HepG2 (cell line): Measurements from ENCODE around the gene NDUFS7. TPM values are rescaled to one million over a fixed set of nuclear protein-coding genes. Genes with fewer than 3 reads are reported as not detected.

ENCODE experiments used
- AGO2 ChIP-seq: fragments of 200-400 bp; formaldehyde crosslinking; optimal IDR thresholded peaks from 2 replicates; pipeline ENCODE3; 2017; ENCODE audit warnings: mild to moderate bottlenecking, low read depth, low read length, moderate library complexity
- KDM5A ChIP-seq: fragments of 200-600 bp; sonication (generic); IDR thresholded peaks from 2 replicates; pipeline ENCODE4 v1.7.0; 2018; ENCODE audit warnings: antibody characterized with exemption, mild to moderate bottlenecking, low read length, borderline replicate concordance
- SPEN ChIP-seq: sonication (generic); formaldehyde crosslinking; IDR thresholded peaks from 2 replicates; pipeline ENCODE4 v1.5.1; 2020; ENCODE audit warnings: low read depth, mild to moderate bottlenecking, missing genetic modification reagents
- TAF15 ChIP-seq: fragments of 200-400 bp; formaldehyde crosslinking; IDR thresholded peaks from one replicate; pipeline ENCODE4 v1.6.1; 2018; ENCODE audit warnings: mild to moderate bottlenecking, low read depth, low read length; ENCODE audit not compliant: poor library complexity, severe bottlenecking
- ZC3H13 ChIP-seq: sonication (generic); formaldehyde crosslinking; IDR thresholded peaks from 2 replicates; pipeline ENCODE4 v1.8.1; 2023; ENCODE audit warnings: mild to moderate bottlenecking, missing genetic modification reagents, moderate library complexity
- ZNF34 ChIP-seq: sonication (generic); formaldehyde crosslinking; IDR thresholded peaks from 2 replicates; pipeline ENCODE4 v1.4.0; 2020; ENCODE audit warnings: mild to moderate bottlenecking, missing genetic modification reagents, borderline replicate concordance
- ZNF687 ChIP-seq: sonication (generic); formaldehyde crosslinking; IDR thresholded peaks from 2 replicates; pipeline ENCODE4 v1.5.1; 2020; ENCODE audit warnings: mild to moderate bottlenecking, missing genetic modification reagents, moderate library complexity
- ZNF768 ChIP-seq: sonication (generic); formaldehyde crosslinking; IDR thresholded peaks from 2 replicates; pipeline ENCODE4 v1.4.0; 2020; ENCODE audit warnings: missing genetic modification reagents
- polyA plus RNA-seq, 8 experiments: library from polyadenylated mRNA; depleted of rRNA in 3 of 8; stranded (reverse) in 7 of 8; unstranded in 1 of 8; fragments of >200 nt; fragmentation: Illumina TruSeq in 4 of 8; extraction: Trizol in 4 of 8; gene quantifications; 2 replicates each; pipeline versions ENCODE4 v1.2.1 to v1.2.3, GENCODE V29; 2011 to 2016; ENCODE audit warnings: low read depth in 4 of 8, missing spikeins in 1 of 8, mixed read lengths in 1 of 8; ENCODE audit not compliant: insufficient read depth in 1 of 8
- total RNA-seq, 5 experiments: library from RNA; depleted of rRNA; stranded (reverse); fragments of >200 nt; fragmentation: Illumina TruSeq; extraction: Trizol; gene quantifications; 2 replicates each; pipeline ENCODE4 v1.2.3, GENCODE V29; 2016; ENCODE audit warnings: low read depth in 1 of 5
- TF ChIP-seq, protein P1 (sequence below): sonication (generic); formaldehyde crosslinking; IDR thresholded peaks from 2 replicates; pipeline ENCODE4 v1.4.0; 2020; ENCODE audit warnings: missing genetic modification reagents
- TF ChIP-seq, protein P2 (sequence below), 2 experiments: fragments of 450-650 bp in 1 of 2; sonication (generic) in 1 of 2; formaldehyde crosslinking in 1 of 2; IDR thresholded peaks; 2 replicates each; pipeline versions ENCODE4 v1.6.1 to v1.8.0; 2016 to 2022; ENCODE audit warnings: antibody characterized with exemption in 1 of 2, mild to moderate bottlenecking in 1 of 2, missing genetic modification reagents in 1 of 2

The NDUFS7 gene
- total and polyA plus RNA-seq, 2 of the 13 experiments (the other 11 are each of a cell fraction or from before 2014, with no cell fraction given): 34.3 to 66.9 TPM

- TF ChIP-seq, protein P1, sequence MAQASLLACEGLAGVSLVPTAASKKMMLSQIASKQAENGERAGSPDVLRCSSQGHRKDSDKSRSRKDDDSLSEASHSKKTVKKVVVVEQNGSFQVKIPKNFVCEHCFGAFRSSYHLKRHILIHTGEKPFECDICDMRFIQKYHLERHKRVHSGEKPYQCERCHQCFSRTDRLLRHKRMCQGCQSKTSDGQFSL: 0 out of 2 replicates have a peak, but pooled peaks have one; percentile 17
- TF ChIP-seq KDM5A (no peak), ZNF768 (CRISPR knock-in tag) (peak; percentile 63; the same call in 1 of the 2 replicates), TAF15 (no peak), ZNF34 (no peak), AGO2 (peak; percentile 96), ZC3H13 (CRISPR knock-in tag) (peak; percentile 52; the same call in 1 of the 2 replicates), ZNF687 (CRISPR knock-in tag) (peak; percentile 13; the same call in 1 of the 2 replicates), SPEN (0 out of 2 replicates have a peak, but pooled peaks have one; percentile 3)
- TF ChIP-seq, protein P2, sequence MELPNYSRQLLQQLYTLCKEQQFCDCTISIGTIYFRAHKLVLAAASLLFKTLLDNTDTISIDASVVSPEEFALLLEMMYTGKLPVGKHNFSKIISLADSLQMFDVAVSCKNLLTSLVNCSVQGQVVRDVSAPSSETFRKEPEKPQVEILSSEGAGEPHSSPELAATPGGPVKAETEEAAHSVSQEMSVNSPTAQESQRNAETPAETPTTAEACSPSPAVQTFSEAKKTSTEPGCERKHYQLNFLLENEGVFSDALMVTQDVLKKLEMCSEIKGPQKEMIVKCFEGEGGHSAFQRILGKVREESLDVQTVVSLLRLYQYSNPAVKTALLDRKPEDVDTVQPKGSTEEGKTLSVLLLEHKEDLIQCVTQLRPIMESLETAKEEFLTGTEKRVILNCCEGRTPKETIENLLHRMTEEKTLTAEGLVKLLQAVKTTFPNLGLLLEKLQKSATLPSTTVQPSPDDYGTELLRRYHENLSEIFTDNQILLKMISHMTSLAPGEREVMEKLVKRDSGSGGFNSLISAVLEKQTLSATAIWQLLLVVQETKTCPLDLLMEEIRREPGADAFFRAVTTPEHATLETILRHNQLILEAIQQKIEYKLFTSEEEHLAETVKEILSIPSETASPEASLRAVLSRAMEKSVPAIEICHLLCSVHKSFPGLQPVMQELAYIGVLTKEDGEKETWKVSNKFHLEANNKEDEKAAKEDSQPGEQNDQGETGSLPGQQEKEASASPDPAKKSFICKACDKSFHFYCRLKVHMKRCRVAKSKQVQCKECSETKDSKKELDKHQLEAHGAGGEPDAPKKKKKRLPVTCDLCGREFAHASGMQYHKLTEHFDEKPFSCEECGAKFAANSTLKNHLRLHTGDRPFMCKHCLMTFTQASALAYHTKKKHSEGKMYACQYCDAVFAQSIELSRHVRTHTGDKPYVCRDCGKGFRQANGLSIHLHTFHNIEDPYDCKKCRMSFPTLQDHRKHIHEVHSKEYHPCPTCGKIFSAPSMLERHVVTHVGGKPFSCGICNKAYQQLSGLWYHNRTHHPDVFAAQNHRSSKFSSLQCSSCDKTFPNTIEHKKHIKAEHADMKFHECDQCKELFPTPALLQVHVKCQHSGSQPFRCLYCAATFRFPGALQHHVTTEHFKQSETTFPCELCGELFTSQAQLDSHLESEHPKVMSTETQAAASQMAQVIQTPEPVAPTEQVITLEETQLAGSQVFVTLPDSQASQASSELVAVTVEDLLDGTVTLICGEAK (IDR thresholded peaks at IDR 0.05): no peak
- TF ChIP-seq, protein P2 (CRISPR knock-in tag; IDR thresholded peaks at IDR 0.05): no peak
Observed at GRCh38 chr19:1396768-1397679, 13.3 kb downstream of the NDUFS7 start (continued).
